ENCODE data around the gene ECI2.
A peak's percentile ranks its signal among the peaks of the same experiment; 100 is the strongest.

ECI2 gene, protein sequence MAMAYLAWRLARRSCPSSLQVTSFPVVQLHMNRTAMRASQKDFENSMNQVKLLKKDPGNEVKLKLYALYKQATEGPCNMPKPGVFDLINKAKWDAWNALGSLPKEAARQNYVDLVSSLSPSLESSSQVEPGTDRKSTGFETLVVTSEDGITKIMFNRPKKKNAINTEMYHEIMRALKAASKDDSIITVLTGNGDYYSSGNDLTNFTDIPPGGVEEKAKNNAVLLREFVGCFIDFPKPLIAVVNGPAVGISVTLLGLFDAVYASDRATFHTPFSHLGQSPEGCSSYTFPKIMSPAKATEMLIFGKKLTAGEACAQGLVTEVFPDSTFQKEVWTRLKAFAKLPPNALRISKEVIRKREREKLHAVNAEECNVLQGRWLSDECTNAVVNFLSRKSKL

DNA sequence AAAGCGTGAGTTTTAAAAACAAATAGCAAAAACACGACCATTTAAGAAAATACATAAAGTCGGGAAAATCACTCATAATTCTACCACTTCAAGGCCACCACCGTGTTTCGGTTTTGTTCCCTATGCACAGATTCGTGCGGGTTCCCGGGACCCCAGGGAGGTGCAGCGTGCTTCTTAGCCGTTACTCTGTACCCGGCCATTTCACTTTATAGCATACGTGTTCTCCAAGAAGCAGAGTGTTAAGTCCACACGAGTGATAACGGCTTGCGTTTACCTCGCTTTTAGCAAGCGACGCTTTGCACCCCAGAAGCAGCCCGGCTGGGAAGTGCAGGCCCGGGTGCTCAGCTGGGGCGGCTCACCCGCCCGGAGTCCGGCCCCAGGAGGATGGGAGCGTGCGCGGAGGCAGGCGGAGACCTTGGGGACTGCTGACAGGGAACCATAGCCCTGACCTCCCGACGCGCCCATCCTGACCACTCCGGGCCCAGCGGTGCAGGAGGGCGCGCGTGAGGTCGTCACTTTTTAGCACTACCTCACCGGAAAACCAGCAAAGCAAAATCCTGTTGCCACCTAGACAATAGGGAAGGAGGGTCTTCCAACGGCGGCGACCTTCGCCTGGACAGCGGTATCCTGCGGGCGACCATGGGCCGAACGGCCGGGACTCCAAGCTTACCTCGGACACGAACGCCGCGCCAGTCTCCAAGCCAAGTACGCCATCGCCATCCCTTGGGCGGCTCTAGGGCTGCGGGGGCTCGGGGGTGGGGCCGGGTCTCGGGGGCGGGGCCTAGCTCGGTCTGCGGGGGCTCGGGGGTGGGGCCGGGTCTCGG, at the start of gene ECI2:
Gene ECI2 (minus strand): TSS at position 735 of the 824 bp plus-strand sequence. CDS start 15 bp downstream, at position 720.
- peak; percentile 61 for DNase-seq

DNA sequence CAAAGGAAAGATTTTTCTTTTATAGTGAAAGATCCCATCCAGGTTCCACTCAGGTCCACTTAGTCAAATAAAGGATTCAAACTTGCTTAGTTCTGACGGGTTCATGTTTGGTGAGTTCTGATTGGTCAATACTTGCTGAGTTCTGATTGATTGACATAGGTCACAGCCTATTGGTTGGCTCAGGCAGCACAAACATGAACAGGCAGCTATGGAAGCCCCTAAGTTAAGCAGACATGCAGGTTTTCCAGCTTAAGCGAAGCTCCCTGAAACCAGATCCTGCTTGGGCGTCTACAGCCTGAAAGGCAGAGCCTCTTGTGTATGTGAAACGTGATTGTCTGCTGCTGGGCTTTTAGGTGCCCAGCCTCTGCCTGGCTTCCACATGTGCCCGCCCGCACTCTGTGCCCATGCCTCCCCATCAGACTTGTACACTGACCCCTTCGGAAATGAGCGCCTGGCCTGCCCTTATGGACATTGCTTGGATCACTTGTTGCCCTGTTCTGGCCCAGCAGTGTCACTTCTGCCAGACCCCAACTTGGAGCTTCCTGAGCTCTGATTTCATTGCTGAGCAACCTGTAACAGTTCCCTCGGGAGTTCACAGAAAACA, 45.4 kb upstream of the ECI2 start:
- DNase-seq, result no peak

DNA sequence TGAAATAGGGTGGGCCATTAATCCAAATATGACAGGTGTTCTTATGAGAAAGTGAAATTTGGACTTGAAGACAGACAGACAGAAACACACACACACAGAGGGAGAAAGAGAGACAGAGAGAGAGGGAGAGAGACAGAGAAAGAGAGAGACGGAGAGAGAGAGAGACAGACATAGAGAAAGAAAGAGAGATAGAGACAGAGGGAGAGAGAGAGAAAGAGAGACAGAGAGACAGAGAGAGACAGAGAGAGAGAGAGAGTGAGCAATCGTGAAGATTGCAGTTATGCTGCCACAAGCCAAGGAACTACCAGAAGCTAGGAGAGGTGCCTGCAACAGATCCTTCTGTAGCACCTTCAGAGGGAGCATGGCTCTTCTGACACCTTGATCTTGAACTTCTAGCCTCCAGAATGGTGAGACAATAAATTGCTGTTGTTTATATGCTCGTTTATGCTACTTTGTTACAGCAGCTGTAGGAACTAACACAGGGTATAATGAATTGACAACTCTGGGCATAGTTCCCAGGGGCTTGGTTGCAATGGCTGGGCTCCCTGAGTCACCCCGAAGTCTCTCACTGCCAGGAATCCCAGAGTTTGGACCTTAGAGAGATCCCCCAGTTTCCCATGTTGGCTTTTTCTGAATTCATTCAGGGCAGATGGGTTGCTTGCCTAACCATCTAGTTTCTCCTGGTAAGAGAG, 44.7 kb upstream of the ECI2 start:
- no peak for DNase-seq

DNA sequence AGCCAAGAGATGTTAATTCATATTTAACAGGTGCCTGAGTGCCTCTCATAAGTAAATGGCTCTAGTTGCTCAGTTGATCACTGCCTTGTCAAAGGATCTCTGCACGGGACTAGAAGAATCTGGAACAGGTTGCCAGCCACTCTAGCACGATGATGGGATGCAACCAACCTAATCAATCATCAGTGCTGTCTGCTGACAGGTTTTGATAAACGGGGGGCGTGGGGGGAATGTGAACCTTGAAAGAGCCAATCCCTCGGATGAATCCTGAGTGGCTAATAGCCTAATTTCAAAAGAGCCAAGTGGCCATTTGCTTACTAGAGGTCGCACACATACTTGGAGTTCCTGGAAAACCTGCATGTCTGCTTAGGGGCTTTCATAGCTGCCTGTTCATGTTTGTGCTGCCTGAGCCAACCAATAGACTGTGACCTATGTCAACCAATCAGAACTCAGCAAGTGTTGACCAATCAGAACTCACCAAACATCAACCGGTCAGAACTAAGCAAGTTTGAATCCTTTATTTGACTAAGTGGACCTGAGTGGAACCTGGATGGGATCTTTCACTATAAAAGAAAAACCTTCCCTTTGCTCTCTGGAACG, 43.5 kb upstream of the ECI2 start:
- DNase-seq, result no peak

DNA sequence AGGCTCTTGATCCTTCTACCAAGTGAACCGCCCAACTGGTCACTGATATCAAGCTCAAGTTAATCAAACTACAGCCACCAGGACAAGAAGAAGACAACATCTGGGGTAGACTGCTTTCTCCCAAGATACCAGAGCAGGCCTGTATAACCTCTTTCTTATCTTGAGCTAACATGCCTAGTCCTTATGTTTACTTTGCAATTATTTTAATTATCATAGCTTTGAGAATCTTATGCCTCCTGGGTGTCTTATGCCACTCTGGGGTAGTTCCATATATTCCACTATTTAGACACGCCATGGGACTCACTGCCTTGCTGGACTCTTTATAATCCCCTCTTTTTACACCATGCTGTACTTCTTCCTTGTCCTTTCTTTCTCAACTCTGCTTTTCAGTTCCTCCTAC, 41.5 kb upstream of the ECI2 start:
- DNase-seq, result no peak

DNA sequence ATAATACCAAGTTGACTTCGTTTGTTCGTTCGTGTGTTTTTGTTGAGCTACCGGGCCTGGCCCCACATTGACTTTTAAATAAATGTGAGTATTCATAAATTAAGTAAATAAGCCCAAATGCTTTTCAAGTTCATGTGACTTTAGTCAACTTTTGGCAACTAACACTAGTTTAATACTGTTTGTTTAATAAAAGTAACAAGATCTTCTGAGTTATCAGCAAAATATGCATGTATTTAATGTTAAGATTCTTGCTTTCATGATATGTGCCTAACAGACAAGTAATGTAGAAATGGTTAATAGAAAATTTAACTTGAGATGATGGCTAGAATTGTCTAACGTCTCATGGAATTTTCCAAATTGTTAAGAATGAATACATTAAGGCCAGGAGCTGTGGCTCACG, 38.7 kb upstream of the ECI2 start:
- no peak for DNase-seq

DNA sequence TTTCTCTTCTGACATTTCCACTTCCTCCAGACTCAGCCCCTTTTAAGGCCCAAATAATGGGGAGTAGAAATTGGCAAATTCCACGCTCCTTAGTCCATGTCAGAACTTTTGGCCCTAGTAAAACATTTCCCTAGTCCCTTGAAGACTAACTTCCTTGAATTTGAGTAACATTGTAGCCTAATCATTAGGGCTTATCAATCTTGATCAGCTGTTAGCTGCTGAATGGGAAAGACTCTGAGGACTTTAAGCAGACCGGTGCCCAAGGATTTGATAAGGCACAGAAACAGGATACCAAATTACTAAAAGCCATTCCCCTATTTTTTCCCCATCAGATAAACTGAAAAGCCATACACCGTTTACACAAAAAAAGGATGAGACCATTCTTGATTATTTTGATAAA, 37.0 kb upstream of the ECI2 start:
- DNase-seq, result no peak

DNA sequence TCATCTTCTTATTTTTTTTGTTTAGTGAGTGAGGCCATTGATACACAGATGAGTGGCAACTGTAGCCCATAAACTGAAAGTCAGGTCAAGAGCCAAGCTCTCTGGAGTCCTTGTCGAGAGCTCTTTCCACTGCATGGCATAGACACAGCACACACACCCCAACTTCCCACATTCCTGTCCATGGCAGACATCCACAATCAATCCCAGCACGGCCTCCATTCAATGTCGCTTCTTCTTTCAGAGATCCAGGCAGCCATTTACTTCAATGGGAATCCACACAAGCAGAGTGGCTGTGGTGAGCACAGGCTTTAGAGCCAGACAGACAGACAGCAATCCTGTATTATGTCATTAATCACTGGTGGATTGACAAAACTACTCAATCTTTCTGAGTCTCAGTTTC, 34.9 kb upstream of the ECI2 start:
- DNase-seq, result no peak

DNA sequence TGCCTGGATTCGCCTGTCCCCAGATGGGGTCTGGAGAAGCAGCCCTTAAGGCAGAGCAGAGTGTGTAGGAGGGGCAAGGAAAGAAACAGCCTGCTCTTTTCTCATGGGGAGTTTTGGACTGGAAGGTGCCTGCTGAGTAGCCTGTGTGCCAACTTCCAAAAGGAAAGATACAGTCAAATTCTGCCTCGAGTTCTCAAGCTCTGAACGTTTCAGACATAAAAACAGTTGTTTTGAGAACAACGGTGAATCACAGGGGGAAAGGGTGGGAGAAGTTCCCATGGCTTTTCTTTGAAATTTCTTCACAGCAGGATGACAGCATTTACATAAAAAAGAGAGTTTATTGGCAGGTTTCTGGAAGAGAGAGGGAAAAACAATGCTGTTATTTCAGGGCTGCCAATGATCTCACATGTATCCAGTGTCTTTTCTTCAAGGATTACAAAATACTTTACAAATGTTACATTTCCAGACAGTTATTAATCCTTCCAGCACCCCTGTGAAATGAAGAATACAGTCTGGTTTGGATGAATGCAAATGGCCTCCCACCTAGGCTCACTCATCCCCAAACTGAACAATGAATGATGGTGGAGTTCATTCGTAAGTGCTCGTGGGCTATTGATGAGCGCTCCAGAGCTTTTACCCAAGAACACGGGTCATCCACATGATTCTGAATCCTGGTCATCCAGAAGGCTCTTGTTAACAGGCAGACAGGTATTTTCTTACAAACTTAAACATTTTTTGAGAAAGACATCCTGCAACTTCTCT, 33.8 kb upstream of the ECI2 start:
- DNase-seq, result no peak

DNA sequence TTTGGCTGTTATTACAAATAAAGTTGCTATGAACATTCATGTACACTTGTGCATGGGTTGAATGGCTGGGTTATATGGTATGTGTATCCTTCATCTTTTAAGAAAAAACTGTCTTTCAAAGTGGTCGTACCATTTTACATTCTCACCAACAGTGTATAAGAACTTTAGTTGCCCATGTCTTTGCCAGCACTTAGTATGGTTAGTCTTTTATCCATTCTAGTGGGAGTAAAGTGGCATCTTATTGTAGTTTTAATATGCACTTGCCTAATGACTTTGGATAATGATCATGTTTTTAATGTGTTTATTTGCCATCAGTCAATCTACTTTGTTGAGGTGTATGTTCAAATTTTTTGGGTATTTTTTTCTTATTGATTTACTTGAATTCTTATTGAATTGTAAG, 32.5 kb upstream of the ECI2 start:
- no peak for DNase-seq

DNA sequence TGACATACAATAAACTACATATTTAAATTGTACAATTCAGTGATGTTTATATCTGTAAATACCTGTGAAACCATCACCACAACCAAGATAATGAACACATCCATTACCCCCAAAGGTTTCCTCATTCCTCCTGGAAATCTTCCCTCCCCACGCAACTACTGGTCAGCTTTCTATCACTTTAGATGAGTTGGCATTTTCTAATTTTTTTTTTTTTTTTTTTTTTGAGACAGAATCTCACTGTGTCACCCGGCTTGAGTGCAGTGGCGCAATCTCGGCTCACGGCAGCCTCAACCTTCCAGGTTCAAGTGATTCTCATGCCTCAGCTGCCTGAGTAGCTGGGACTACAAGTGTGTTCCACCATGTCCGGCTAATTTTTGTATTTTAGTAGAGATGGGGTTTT, 31.7 kb upstream of the ECI2 start:
- DNase-seq, result no peak

DNA sequence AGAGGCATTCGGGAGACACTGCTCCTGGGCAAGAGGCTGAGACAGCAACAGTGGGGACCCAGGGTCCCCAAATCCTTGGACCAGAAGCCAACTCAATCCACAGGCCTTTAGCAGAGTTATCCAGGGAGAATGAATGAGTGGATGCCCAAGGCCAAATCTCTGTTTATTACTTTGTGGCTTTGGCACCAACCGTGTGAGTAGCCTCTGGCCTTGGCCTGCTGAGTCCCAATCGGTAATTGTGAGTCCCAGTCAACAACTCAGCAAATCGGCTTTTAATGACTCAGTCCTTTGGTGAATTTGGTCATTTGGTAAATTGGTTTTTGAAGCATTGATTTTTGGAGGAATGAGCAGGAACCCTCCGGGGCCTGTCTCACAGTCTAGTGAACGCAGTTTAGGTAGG, 29.1 kb upstream of the ECI2 start:
- no peak for DNase-seq

DNA sequence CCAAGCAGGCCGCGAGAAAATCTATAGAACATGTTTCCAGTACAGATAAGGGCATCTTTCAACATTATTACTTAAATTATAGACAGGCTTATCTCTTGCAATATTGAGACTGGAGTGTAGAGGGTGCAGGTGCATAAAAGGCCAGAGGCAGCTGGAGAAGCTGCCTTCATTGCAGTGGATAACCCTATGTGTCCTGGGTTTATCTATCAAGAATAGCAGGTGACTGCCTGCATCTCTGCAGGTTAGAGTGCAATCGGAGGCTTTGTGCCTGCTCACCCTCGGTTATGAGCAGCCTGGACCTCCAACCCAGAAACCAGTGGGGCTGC, 28.7 kb upstream of the ECI2 start:
- DNase-seq, result no peak

DNA sequence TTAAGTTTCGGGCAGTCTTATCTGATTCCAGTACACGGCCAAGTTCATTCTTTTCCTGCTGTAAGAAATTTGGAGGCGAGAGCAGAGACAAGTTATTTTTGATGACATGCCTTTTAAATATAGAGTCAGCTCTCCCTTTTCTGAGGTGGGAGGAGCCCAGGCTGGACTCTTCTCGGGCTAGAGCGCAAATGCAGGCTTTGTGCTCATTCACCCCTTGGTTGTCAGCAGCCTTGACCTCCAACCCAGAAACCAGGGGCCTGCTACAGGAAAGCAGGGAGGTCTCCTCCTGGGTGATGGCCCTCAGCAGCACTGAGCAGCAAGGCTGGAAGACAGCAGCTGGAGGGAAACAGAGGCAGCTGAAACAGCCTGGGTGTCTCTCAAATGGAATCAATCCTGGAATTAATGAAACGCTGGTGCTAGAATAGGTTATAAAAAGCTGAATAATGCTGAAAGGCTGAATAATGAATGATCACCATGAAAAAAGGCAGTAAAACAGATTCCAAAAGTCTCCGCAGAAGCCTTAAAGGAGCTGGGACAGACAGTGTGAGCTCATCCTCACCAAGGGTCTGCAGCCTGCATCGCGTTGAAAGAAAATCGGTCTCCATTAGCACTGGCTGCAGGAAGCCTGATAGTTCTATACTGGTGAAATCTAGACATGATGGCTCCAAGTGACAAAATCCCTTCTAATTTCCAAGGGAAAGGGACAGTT, 28.2 kb upstream of the ECI2 start:
- no peak for DNase-seq

DNA sequence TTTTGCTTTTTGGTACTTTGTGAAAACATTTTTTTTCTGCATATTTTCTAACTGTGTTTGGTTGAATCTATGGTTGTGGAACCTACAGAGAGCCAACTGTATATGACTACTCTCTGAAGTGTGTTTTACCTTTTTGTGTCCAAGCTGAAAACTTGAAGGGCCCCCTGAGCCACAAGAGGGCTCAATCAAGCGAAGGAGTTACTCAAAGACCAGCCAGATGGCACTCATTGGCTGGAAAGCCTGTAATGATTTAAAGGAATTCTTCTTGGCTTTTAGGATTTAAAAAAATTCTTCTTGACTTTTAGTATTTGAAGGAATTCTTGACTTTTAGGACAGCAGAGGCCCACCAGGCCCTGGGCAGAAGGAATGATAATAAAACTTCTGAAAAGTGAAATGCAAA, 27.0 kb upstream of the ECI2 start:
- DNase-seq, result no peak

DNA sequence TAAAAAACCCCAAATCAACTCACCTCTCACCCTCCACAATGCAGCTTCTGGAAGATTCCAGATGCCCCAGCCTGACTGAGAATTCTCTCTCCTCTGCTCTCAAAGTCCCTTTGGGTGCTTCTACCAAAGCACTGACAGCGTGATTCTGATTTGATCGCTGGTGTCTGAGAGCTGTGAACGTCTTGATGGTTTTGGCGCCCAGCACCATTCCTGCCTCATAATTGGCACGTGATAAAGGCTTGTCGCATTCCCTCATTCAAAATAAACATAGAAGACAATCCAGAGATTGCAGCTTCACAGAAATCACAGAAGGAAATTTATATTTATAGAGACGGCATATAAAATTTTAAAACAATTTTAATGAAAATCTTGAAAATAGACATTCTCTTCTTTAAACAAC, 24.1 kb upstream of the ECI2 start:
- no peak for DNase-seq

DNA sequence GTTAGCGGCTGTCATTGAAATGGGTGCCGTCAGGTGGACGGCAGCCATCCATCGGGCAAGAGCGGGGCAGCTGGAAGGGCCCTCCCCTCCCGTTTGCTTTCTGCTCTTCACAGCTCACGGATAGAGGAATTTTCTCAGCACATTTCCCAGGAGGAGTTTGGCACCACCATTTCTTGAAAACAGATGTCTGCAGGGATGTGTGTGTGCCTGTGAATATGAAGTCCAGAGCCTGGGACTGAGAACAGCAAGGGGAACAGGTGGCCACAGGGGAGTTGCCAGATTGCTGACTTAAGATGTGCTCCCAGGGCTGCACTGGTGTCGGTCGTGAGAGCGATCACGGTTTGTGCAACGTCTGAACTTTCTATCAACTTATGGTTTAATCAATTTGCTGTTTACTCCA, 22.1 kb upstream of the ECI2 start:
- DNase-seq, result no peak

DNA sequence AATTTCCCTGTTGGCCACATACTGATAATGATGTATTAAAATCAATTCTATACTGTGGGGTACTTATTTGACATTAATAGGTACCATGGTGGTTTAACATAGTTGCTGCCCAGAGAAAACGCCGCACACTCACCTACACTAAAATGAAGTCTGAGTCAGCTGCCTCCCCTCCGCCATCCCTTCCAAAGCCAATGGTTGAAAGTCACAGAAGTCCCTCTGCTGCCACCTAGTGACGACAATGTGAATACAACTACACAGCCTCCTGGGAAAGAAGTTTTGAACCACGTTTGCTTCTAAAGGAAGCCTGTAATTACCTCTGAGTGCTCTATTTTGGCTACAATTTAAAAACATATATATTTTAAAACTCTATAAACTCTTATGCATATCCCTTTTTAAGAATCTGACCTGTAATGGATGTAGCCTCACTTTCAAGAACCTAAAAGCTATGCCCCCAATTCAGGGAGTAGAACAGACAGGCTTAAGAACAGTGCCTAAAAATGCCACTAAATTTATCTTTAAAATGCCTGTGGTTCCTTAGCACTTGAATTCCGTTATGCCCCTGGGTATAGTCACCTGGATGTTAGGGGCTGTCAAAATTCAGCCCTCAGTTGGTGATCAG, 20.6 kb upstream of the ECI2 start:
- DNase-seq, result peak; percentile 87

DNA sequence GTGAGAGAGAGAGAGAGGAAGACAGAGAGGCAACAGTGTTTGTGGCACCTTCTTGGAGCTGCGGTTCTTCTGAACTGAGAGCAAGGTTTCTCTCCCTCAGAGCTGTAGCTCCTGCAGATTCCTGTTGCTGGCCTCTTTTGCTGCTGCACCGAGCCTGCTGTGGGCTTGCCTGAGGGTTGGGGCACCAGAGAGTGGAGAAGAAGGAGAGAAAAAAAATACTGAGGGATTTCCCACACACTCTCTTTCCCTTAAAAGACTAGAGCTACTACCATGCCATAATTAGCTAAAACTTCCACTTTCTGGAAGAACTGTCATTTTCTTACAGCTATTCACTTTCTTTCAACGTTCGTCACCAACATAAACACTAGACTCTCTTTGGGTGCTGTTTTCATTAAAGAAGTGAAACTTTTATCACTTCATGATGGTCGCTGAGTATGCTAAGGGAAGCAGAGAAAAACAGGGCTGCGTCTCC, 18.2 kb upstream of the ECI2 start:
- DNase-seq, result no peak

DNA sequence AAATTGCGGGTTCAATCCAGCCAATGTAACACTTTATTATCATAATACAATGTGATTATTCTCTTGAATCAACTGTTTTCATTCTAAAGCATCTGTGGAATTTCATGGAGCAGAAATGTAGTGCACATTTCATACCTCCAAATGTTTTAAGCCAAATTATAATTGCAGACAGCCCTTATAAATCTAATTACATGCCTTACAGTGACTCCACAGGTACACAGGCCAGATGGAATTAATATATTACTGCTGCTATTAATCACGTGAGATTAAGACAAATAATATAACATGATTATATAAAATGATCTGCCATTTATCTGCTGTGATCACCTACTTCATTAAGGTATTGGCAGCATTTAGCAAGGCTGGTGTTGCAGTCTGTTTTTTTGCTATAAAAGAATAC, 9.7 kb upstream of the ECI2 start:
- DNase-seq, result no peak

DNA sequence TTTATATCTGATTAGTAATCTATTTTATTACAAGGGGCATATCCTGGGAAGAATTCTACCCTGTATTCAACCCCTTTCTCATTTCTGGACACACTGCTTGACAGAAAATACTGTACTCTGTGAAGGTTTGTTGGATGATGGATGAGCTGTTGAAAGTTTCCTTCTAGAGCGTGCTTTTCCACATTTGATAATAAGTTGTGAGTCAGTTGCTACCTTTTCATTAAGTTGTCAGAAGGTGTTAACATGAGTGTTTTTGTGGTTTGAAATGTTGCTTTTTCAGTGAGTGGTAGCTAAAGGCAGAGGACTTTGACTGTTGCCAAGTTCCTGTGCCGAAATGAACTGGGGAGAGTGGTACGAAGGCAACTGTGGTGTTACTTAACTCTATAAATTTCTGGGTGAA, 3.9 kb upstream of the ECI2 start:
- no peak for DNase-seq

Data from CD4-positive, alpha-beta T cell treated with Interleukin-17A for 4 hours (primary cell).